Left renal pelvis (tissue), 4 donors: ENCODE results near the gene CTTNBP2. TPM values are rescaled to one million over a fixed set of nuclear protein-coding genes. Genes with fewer than 3 reads are reported as not detected.

Source experiments
- DNase-seq, 4 donors: peaks; one replicate each; pipeline ENCODE4 v3.0.0-alpha.2; 2013; ENCODE audit warnings: low read depth in 4 of 4, low spot score in 3 of 4
- polyA plus RNA-seq, 4 donors: library from polyadenylated mRNA; unstranded; fragments of 120-200 nt; gene quantifications; one replicate each; pipeline ENCODE4 v1.2.1, GENCODE V29; 2013; ENCODE audit not compliant: insufficient read length in 4 of 4

The CTTNBP2 gene, protein sequence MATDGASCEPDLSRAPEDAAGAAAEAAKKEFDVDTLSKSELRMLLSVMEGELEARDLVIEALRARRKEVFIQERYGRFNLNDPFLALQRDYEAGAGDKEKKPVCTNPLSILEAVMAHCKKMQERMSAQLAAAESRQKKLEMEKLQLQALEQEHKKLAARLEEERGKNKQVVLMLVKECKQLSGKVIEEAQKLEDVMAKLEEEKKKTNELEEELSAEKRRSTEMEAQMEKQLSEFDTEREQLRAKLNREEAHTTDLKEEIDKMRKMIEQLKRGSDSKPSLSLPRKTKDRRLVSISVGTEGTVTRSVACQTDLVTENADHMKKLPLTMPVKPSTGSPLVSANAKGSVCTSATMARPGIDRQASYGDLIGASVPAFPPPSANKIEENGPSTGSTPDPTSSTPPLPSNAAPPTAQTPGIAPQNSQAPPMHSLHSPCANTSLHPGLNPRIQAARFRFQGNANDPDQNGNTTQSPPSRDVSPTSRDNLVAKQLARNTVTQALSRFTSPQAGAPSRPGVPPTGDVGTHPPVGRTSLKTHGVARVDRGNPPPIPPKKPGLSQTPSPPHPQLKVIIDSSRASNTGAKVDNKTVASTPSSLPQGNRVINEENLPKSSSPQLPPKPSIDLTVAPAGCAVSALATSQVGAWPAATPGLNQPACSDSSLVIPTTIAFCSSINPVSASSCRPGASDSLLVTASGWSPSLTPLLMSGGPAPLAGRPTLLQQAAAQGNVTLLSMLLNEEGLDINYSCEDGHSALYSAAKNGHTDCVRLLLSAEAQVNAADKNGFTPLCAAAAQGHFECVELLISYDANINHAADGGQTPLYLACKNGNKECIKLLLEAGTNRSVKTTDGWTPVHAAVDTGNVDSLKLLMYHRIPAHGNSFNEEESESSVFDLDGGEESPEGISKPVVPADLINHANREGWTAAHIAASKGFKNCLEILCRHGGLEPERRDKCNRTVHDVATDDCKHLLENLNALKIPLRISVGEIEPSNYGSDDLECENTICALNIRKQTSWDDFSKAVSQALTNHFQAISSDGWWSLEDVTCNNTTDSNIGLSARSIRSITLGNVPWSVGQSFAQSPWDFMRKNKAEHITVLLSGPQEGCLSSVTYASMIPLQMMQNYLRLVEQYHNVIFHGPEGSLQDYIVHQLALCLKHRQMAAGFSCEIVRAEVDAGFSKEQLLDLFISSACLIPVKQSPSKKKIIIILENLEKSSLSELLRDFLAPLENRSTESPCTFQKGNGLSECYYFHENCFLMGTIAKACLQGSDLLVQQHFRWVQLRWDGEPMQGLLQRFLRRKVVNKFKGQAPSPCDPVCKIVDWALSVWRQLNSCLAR (N-terminal part only)
- polyA plus RNA-seq: 10 to 100 TPM in 3 of 4 donors, 1 to 10 TPM in 1; 5.0 to 29.7 (median 27.5) TPM

DNA sequence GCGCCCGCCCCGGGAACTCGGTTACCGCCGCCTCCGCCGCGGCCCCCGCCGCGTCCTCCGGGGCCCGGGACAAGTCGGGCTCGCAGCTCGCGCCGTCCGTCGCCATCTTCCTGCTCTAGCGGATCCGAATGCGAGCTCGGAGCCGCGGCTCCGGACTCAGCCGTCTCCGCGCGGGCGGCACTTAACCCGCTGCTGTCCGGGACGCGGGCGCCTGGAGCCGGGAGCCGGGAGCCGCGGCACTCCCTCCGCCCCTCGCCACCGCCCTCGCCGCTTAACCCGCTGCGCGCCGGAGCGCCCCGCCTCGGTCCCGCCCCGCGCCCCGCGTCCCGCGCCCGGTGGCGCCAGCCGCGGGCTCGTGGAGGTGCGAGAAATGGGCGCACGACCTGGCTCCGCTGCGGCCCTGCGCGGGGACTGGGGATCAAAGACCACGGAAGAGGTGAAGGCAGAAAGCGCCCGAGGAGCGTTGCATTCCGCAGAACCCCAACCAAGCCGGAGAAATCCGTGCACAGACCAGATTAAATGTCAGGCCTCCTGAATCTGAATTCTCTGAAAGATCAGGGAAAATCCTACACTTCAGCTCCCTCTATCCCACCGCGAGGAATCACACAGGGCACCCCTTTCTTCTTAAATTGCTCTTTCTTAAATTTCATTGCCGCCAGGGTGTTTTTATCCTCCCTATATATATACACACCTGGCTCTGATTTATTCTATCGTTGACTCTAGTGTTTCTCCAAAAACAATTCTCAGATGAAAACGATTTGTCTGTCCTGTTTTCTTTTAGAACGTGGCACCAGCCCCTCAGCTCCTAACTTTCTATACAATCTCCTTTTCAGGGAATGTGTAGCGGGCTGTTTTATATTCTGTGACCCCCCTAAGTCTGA is at the start of gene CTTNBP2:
Gene CTTNBP2, minus strand, starts transcription at position 132 of the 881 bp plus-strand sequence. Its CDS starts 26 bp downstream, at position 106.
- no peak for DNase-seq

DNA sequence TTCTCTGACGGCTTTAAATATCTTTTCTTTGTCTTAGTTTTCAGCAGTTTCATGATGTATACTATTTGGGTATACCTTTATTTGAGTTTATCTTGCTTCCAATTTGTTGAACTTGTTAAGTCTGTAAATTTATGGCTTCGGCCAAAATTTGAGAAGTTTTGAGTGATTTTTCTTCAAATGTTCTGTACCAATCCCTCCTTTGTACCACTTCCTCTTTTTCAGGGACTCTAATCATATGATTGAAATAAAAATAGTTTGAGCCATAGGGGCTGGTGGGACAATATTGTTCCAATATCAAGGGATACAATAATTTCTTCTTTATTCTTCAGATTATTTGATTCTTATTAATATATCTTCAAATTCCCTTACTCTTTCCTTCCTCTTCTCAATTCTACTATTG is 43.1 kb upstream of the CTTNBP2 start:
- no peak for DNase-seq

DNA sequence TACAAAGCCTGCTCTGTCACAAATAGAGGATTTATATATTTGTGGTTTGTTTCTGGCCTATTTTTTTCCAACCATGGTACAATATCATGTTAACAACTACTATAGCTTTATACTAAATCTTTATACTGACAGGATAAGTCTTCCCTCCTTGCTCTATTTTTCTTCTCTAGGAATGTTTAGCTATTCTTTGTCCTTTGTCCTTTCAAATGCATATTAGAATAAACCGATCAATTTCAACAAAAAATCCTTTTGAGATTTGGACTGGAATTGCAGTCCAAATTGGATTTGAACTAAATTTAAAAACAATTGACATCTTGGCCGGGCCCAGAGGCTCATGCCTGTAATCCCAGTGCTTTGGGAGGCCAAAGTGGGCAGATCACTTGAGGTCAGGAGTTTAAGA is 39.2 kb upstream of the CTTNBP2 start:
- DNase-seq: no peak

DNA sequence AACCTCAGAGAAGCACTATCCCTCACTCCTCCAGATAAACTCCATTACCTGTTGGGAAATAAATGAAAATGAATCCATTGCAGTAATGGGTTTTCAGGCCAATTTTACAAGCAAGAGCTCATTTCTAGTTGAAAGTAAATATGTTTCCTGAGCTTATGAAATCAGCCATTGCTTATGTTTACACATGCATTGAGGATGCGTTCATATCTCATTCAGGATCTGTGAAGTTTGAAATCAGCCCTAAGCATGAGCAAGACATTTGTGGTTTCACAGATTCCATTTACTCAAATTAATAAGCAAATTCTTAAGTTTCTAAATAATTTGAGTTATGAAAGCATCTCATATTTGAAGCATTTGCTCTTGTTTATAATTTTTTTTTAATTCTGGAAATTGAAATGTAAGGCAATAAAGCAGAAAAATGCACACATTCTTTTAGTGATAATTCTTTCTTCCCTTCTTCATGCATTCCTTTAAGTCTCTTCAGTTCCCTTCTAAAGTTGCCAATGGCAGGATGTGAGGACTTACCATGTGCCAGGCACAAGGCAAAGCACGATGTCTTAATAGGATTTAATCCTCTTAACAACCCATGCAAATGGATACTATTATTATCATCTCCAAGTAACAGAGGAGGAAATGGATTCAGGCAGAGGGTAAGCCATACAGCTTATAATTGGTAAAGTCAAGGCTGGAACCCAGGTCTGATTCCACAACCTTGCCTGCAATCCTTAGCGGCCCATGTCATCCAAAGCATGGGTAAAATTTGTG is 35.0 kb upstream of the CTTNBP2 start:
- no peak for DNase-seq

DNA sequence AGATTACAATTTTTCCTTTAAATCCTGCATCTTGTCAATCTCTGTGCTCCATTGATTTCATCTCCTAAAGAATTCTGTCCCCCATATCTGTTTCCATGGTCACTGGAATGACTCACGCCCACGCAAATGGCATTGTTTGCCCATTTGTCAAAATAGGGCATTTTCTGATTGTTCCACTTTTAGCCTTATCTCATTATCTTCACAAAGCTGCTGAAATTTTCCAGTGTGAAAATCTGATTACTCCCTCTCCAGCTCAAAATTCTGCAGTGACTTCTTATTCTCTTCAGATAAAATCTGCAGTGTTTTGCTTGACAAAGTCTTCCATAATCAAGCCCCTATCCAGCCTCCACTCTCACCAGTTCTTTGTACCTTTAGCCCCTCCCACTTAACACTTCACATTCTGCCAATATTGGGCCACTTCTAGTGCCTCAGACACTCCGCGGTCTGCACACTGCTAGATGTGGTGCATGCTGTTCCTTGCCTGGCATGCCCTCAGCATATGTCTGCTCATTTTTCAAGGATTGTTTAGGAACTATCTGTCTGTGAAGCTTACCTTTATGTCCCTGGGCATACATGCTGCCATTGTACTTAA is 33.9 kb upstream of the CTTNBP2 start:
- DNase-seq: no peak

DNA sequence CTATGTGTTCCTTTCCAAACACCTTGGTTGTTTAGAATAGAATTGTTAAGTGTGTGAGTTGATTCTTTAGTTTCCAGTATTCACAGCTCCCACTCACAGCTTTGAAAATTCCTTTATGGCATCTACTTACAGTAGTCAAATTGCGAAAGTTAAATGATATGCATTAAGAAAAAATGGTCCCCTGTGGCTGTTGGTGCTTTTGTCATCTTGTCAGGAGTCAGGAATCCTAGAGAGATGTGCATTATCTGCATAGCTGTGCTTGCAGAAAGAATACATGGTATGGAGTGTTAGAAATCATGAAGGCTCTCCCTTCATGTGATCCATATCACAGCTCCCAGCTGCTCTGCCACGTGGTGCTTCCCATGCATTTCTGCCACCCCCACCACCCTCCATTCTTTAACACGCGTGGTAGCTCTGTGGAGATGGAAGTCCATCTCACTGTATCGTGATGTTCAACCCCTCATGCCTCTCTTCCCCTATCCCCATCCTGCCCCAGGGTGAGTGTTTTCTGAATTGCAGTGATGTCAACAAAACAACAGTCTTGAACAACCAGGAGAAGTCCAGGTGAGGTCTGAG is 29.2 kb upstream of the CTTNBP2 start:
- no peak for DNase-seq

DNA sequence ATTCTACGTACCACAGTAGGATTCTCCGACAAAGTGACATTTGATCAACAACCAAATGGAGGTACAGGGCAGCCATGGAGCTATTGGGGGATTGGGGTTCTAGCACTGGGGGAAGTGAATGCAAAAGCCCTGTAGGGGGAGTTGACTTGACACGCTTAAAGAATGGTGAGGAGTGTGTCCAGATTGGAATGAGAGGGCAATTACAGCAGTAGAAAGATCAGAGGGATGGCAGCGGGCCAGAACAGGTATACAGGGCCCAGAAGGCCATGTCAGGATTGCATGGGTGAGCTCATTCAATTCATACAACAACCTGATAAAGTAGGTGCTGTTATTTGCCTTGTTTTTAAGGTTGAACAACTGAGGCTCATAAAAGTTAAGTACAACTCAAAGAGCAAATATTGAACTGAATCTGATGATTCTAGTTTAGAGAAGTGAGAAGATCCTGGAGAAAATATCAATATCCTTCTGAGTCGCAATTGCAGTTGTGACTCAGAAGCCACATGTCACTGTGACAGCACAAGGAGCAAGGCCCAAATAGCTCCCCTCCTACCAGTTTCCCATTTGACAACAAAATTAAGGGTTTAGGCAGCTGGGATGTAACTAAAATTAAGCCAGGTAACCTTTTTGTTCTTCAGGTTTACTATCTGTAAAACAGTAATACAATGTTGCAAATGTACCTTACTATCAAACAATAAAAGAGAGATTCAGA is 28.0 kb upstream of the CTTNBP2 start:
- DNase-seq: no peak

DNA sequence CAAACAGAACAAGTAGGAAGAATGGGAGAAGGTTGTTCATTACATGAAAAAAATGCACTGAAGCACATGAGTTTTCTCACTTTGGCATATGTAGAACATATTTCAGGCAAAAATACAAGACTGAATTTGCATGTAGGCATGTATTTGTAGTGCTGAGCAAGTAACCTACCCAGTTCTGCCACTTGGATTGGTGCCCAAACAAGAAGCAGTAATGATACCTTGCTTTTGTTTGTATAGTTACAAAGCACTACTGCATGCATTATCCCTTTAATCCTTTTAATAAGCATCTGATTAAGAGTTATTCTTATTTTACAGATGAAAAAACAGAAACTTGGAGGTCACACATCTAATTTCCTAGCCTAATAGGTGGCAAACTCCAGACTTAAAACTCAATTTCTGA is 23.1 kb upstream of the CTTNBP2 start:
- DNase-seq: no peak

DNA sequence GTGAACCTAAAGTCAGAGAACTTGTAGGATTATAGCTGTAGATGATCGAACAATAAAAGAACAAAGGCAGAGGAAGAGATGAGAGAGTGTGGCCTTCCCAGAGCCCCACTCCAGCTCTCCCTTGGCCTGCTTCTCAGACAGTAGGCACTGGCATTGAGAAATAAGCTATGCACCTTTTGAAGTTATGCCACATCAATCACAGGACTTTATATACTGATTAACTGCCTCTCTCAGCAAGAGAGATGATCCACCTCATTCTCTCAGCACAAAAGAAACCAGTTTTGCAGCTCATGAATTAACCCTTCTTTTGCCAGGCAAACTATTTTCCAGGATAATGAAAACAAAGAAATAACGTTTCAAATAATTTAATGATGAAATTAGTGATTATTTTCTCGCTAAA is 22.0 kb upstream of the CTTNBP2 start:
- DNase-seq: no peak

DNA sequence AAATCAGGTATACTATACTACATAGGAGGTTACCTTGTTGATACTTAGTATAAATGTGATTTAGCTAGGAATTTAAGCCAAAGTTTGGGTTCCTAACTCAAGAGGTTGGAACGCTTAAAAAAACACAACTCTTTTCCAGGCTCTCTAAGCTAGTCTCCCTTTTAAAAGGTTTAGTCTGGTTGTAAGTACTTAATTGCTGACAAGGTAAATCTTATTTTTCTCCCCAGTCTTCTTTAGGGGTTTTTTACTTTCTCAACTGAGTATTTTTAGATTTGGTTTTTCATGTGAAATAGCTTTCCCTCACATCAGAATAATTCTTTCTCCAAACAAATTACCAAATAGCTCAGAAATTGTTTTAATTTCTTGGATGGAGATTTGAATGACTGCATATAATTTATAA is 20.8 kb upstream of the CTTNBP2 start:
- DNase-seq: no peak

DNA sequence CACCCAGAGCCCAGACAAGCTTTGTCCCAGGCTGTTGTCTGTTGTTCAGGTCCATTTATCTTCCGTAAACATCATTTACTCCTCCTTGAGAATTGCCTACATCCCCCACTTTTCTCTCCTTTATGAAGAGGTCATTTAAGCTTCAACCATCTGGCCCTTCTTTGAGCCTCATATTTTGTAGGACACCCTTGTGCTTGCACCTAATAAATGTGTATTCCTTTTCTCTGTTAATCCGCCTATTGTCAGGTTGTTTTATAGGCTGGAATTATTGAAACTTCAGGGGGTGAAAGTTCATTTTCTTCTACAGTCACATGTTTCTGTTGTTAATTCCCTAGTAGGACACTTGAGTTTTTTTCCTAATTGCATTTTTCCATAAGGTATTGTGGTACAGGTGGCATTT is 19.6 kb upstream of the CTTNBP2 start:
- DNase-seq: no peak

DNA sequence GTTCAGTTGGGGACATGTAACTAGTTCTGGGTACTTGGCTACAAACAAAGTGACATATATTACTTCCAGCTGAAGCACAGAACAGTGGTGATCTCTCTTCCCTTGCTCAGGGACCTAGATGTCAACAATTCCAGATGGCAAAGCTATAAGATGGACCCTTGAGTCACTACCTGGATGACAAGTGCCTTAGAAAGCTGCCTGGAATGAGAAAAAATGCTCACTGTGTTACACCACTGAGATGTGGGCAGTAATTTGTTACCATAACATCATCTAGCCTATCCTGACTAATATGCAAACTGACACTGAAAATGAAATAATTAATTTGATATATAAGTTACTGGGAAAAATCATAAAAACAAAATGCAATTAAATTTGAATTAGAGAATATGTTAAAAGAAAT is 16.4 kb upstream of the CTTNBP2 start:
- DNase-seq: no peak

DNA sequence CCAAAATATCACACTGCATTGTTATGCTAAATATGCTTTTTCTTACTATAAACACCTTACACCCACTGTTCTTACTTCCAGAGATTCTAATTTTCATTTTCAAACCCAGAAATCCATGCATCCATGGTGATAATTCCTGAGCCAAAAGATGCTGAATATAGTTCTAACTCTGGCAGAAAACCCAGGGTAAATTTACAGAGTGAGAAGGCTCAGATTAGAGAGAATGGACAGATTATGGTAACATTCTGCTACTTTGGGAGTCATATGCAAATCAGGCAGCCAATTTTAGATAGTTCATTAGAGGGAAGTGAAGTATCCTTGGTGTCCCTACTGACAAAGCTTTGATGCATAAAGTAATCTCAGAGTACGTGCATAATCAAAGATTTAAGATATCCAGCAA is 15.4 kb upstream of the CTTNBP2 start:
- no peak for DNase-seq

DNA sequence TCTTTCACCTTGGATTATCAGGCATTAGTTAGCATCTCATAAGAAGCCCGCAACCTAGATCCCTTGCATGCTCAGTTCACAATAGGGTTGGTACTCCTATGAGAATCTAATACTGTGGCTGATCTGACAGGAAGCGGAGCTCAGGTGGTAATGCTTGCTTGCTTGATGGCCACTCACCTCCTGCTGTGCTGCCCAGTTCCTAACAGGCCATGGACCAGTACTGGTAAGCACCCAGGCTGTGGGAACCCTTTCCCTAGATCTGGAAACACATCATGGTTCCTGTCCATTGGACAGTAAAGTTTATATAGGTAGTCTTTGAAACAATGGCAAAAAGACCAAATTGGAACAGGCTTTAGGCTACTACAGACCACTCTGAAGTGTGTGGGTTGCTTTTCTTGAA is 9.4 kb upstream of the CTTNBP2 start:
- DNase-seq: no peak

DNA sequence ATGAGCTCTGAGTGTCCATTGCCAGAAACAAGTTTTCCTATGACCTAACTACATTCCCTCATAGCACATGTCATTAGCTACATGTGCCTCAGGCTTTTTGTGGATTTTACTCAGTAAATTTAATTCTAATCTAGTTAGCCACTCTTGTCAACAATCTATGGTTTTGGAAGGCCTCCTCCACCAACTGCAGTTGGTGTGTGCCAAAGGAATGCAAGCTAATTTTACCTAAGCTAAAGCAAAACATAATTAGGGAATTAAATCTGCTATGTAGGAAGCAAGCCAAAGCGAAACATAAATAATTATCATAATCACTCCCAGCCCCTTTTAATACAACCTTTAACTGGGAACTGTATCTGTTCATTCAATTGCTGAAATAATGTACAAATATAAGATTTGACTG is 3.5 kb upstream of the CTTNBP2 start:
- no peak for DNase-seq

DNA sequence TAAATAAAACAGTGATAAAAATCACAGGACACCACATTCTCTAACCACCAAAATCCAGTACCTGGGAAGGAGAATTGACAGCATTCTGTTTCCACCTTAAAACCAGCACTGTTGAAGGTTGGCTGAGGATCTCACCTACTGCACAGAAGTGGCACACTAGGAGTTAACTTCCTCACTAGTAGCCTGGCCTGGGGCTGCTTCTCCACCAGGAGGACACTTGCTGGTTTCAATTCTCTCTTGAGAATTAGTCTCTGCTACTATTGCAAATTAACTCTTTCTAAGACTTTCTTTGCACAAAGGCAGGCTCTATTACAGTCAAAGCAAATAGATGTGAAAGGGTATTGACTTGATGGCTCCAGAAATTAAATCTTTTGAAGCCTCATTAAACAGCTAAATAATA is 2.3 kb upstream of the CTTNBP2 start:
- DNase-seq: no peak

DNA sequence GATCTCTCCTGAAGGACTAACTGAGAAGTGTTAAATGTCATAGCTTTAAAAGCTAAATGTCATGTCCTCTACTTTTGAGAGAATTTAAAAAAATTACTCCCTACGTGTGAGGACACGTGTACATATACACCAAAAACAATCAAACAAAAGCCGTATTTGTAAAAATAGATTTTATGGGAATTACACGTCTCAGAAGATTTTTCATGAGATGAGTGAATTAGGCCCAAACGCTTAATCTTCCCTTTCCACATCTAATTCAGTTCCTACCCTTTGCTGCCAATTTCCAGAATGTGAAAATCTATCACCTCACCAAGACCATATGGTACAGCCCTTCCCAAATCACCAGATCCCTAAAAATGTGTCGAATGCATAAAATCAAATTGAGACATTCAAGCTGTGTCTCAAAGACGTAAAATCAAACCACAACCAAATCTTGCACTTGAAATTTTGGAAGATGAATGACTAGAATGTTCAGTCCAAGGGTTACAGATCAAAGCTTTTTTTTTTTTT is 1.0 kb upstream of the CTTNBP2 start:
- DNase-seq: no peak
